Right forelimb (tissue), 1 donor: ENCODE results near the gene HMCN2.

ENCODE experiments used
- DNase-seq: peaks from one replicate; pipeline ENCODE4 v3.0.0-alpha.2; 2018

HMCN2 gene

GRCh38 chr9:130477564-130477963, 212.0 kb downstream of the HMCN2 start:
- DNase-seq, result no peak

GRCh38 chr9:130478152-130478551, 212.6 kb downstream of the HMCN2 start:
- no peak for DNase-seq

GRCh38 chr9:130478736-130479575, 213.4 kb downstream of the HMCN2 start:
- no peak for DNase-seq

GRCh38 chr9:130479587-130479986, 214.0 kb downstream of the HMCN2 start:
- no peak for DNase-seq

GRCh38 chr9:130480673-130481072, 215.1 kb downstream of the HMCN2 start:
- no peak for DNase-seq

GRCh38 chr9:130482463-130482862, 216.9 kb downstream of the HMCN2 start:
- DNase-seq, result no peak

- DNase-seq, result no peak
These were observed 217.9 kb downstream of the HMCN2 start for GRCh38 chr9:130483371-130483971.
